ENCODE measurements around the gene ZDHHC14. TPM values are rescaled to one million over a fixed set of nuclear protein-coding genes. Genes with fewer than 3 reads are reported as not detected.

The ZDHHC14 gene
- total RNA-seq, 2 experiments from 2014 or later, result 1.1 to 1.2 TPM

GRCh38 chr6:157411368-157411767 is 30.4 kb downstream of the ZDHHC14 start:
- Mint-ChIP-seq H3K27ac (no peak overlapping the region), H3K4me1 (ENCODE audit: low read depth) (no peaks in the 10 kb centered on the region), H3K36me3 (ENCODE audit: low read depth) (no peaks in the 10 kb centered on the region), H3K27me3 (ENCODE audit: low read depth) (no peaks in the 10 kb centered on the region), H3K4me3 (no peak overlapping the region), H3K9me3 (no peaks in the 10 kb centered on the region)
- no peak for DNase-seq
- CTCF ChIA-PET, result interaction anchor here (0.7 kb wide), 1 partner anchor 33 kb away, joined by 3 read pairs; no protein-coding TSS in a partner anchor
- intact Hi-C loops (cut with micrococcal nuclease), result no loop called here

- no peak for DNase-seq
- Mint-ChIP-seq H3K36me3 (ENCODE audit: low read depth) (no peaks in the 10 kb centered on the region), H3K27me3 (ENCODE audit: low read depth) (no peaks in the 10 kb centered on the region), H3K4me3 (no peak overlapping the region), H3K4me1 (ENCODE audit: low read depth) (no peaks in the 10 kb centered on the region), H3K27ac (no peak overlapping the region), H3K9me3 (no peaks in the 10 kb centered on the region)
- CTCF ChIA-PET, result no interaction called here
- intact Hi-C loops (cut with micrococcal nuclease), result no loop called here
These were observed 31.8 kb downstream of the ZDHHC14 start for GRCh38 chr6:157412791-157413190.

GRCh38 chr6:157420497-157420896 is 39.5 kb downstream of the ZDHHC14 start:
- CTCF ChIA-PET, result no interaction called here
- Mint-ChIP-seq H3K9me3 (no peaks in the 10 kb centered on the region), H3K4me1 (ENCODE audit: low read depth) (no peaks in the 10 kb centered on the region), H3K36me3 (ENCODE audit: low read depth) (no peaks in the 10 kb centered on the region), H3K27me3 (ENCODE audit: low read depth) (no peaks in the 10 kb centered on the region), H3K27ac (no peak overlapping the region), H3K4me3 (no peak overlapping the region)
- no peak for DNase-seq
- intact Hi-C loops (cut with micrococcal nuclease), result no loop called here

- intact Hi-C loops (cut with micrococcal nuclease), result loop anchor here (5.0 kb wide), 1 partner anchor 567 kb away; no protein-coding TSS in a partner anchor
- Mint-ChIP-seq H3K27me3 (ENCODE audit: low read depth) (no peaks in the 10 kb centered on the region), H3K4me1 (ENCODE audit: low read depth) (peaks cover 26% of the 10 kb centered on the region), H3K4me3 (no peak overlapping the region), H3K27ac (no peak overlapping the region), H3K9me3 (no peaks in the 10 kb centered on the region), H3K36me3 (ENCODE audit: low read depth) (no peaks in the 10 kb centered on the region)
- DNase-seq, result no peak
- CTCF ChIA-PET, result interaction anchor here (0.6 kb wide), 1 partner anchor 50 kb away, joined by 4 read pairs; no protein-coding TSS in a partner anchor
These were observed 43.6 kb downstream of the ZDHHC14 start for GRCh38 chr6:157424491-157425020.

- CTCF ChIA-PET, result no interaction called here
These were observed 47.0 kb downstream of the ZDHHC14 start for GRCh38 chr6:157427969-157428368.

GRCh38 chr6:157428427-157429202 is 47.6 kb downstream of the ZDHHC14 start:
- H3K4me3 Mint-ChIP-seq, result peak overlapping the region; percentile 43

More at GRCh38 chr6:157427969-157428368, 47.0 kb downstream of the ZDHHC14 start:
- Mint-ChIP-seq H3K36me3 (ENCODE audit: low read depth) (no peaks in the 10 kb centered on the region), H3K27ac (peak overlapping the region; percentile 90), H3K27me3 (ENCODE audit: low read depth) (no peaks in the 10 kb centered on the region), H3K4me1 (ENCODE audit: low read depth) (peaks cover 43% of the 10 kb centered on the region), H3K9me3 (no peaks in the 10 kb centered on the region), H3K4me3 (peak overlapping the region; percentile 43)
- intact Hi-C loops (cut with micrococcal nuclease), result loop anchor here (1.0 to 5.0 kb wide), 7 partner anchors 37 to 1221 kb away; partner anchors contain the start of gene ZDHHC14
- DNase-seq, result peak; percentile 56

GRCh38 chr6:157429248-157429647 is 48.3 kb downstream of the ZDHHC14 start:
- H3K27me3 Mint-ChIP-seq (ENCODE audit: low read depth), result no peaks in the 10 kb centered on the region
- H3K36me3 Mint-ChIP-seq (ENCODE audit: low read depth), result no peaks in the 10 kb centered on the region
- no peak for DNase-seq
- H3K27ac Mint-ChIP-seq, result peak overlapping the region; percentile 90
- peak overlapping the region; percentile 14 for H3K4me3 Mint-ChIP-seq
- peaks cover 43% of the 10 kb centered on the region for H3K4me1 Mint-ChIP-seq (ENCODE audit: low read depth)
- no peaks in the 10 kb centered on the region for H3K9me3 Mint-ChIP-seq
- CTCF ChIA-PET, result interaction anchor here (0.6 kb wide), 1 partner anchor 14 kb away, joined by 3 read pairs; no protein-coding TSS in a partner anchor
- intact Hi-C loops (cut with micrococcal nuclease), result loop anchor here (1.0 to 5.0 kb wide), 7 partner anchors 32 to 1220 kb away; partner anchors contain the start of gene ZDHHC14

More at GRCh38 chr6:157428427-157429202, 47.6 kb downstream of the ZDHHC14 start:
- H3K9me3 Mint-ChIP-seq, result no peaks in the 10 kb centered on the region
- H3K27me3 Mint-ChIP-seq (ENCODE audit: low read depth), result no peaks in the 10 kb centered on the region
- H3K36me3 Mint-ChIP-seq (ENCODE audit: low read depth), result no peaks in the 10 kb centered on the region
- CTCF ChIA-PET, result no interaction called here
- H3K4me1 Mint-ChIP-seq (ENCODE audit: low read depth), result peaks cover 43% of the 10 kb centered on the region
- peak; percentile 94 for DNase-seq
- intact Hi-C loops (cut with micrococcal nuclease), result loop anchor here (1.0 to 5.0 kb wide), 11 partner anchors 33 to 1220 kb away; partner anchors contain the start of gene ZDHHC14
- H3K27ac Mint-ChIP-seq, result peak overlapping the region; percentile 90

- H3K4me1 Mint-ChIP-seq (ENCODE audit: low read depth), result peaks cover 43% of the 10 kb centered on the region
These were observed 49.8 kb downstream of the ZDHHC14 start for GRCh38 chr6:157430834-157431233.

GRCh38 chr6:157432231-157432891 is 51.4 kb downstream of the ZDHHC14 start:
- H3K4me3 Mint-ChIP-seq, result no peak overlapping the region
- H3K36me3 Mint-ChIP-seq (ENCODE audit: low read depth), result no peaks in the 10 kb centered on the region
- CTCF ChIA-PET, result no interaction called here
- H3K4me1 Mint-ChIP-seq (ENCODE audit: low read depth), result peaks cover 37% of the 10 kb centered on the region
- intact Hi-C loops (cut with micrococcal nuclease), result no loop called here
- no peaks in the 10 kb centered on the region for H3K9me3 Mint-ChIP-seq
- no peak for DNase-seq
- no peak overlapping the region for H3K27ac Mint-ChIP-seq
- no peaks in the 10 kb centered on the region for H3K27me3 Mint-ChIP-seq (ENCODE audit: low read depth)

More at GRCh38 chr6:157430834-157431233, 49.8 kb downstream of the ZDHHC14 start:
- peak; percentile 25 for DNase-seq
- no peaks in the 10 kb centered on the region for H3K36me3 Mint-ChIP-seq (ENCODE audit: low read depth)
- H3K27ac Mint-ChIP-seq, result peak overlapping the region; percentile 21
- no peak overlapping the region for H3K4me3 Mint-ChIP-seq
- H3K9me3 Mint-ChIP-seq, result no peaks in the 10 kb centered on the region
- CTCF ChIA-PET, result interaction anchor here (0.6 kb wide), 1 partner anchor 25 kb away, joined by 3 read pairs; no protein-coding TSS in a partner anchor
- no peaks in the 10 kb centered on the region for H3K27me3 Mint-ChIP-seq (ENCODE audit: low read depth)
- intact Hi-C loops (cut with micrococcal nuclease), result no loop called here

GRCh38 chr6:157432892-157433265 is 51.9 kb downstream of the ZDHHC14 start:
- CTCF ChIA-PET, result no interaction called here
- intact Hi-C loops (cut with micrococcal nuclease), result no loop called here
- peaks cover 32% of the 10 kb centered on the region for H3K4me1 Mint-ChIP-seq (ENCODE audit: low read depth)

GRCh38 chr6:157433678-157434081 is 52.7 kb downstream of the ZDHHC14 start:
- no peaks in the 10 kb centered on the region for H3K9me3 Mint-ChIP-seq
- CTCF ChIA-PET, result no interaction called here
- no peak overlapping the region for H3K4me3 Mint-ChIP-seq
- H3K27ac Mint-ChIP-seq, result no peak overlapping the region
- peaks cover 25% of the 10 kb centered on the region for H3K4me1 Mint-ChIP-seq (ENCODE audit: low read depth)
- DNase-seq, result no peak
- intact Hi-C loops (cut with micrococcal nuclease), result no loop called here
- H3K27me3 Mint-ChIP-seq (ENCODE audit: low read depth), result peaks cover 3% of the 10 kb centered on the region
- H3K36me3 Mint-ChIP-seq (ENCODE audit: low read depth), result no peaks in the 10 kb centered on the region

More at GRCh38 chr6:157432892-157433265, 51.9 kb downstream of the ZDHHC14 start:
- Mint-ChIP-seq H3K4me3 (no peak overlapping the region), H3K9me3 (no peaks in the 10 kb centered on the region), H3K27me3 (ENCODE audit: low read depth) (no peaks in the 10 kb centered on the region), H3K27ac (no peak overlapping the region), H3K36me3 (ENCODE audit: low read depth) (no peaks in the 10 kb centered on the region)
- no peak for DNase-seq

GRCh38 chr6:157434349-157435033 is 53.5 kb downstream of the ZDHHC14 start:
- Mint-ChIP-seq H3K27ac (no peak overlapping the region), H3K36me3 (ENCODE audit: low read depth) (no peaks in the 10 kb centered on the region), H3K9me3 (no peaks in the 10 kb centered on the region), H3K4me3 (no peak overlapping the region), H3K4me1 (ENCODE audit: low read depth) (peaks cover 18% of the 10 kb centered on the region), H3K27me3 (ENCODE audit: low read depth) (peaks cover 3% of the 10 kb centered on the region)
- no peak for DNase-seq
- intact Hi-C loops (cut with micrococcal nuclease), result no loop called here
- CTCF ChIA-PET, result no interaction called here
